Smooth muscle cell (in vitro differentiated cells): ENCODE measurements around the gene MT1H. TPM values are rescaled to one million over a fixed set of nuclear protein-coding genes. Genes with fewer than 3 reads are reported as not detected.
"Not testable (repeated sequence)": the region's sequence is repeated elsewhere in the genome, so short reads cannot be mapped to it uniquely, and the experiment has no call there.

ENCODE experiments used
- DNase-seq: peaks from one replicate; lab custom pipeline; 2025; ENCODE audit not compliant: unreplicated experiment; lab: John Stamatoyannopoulos, UW
- H2AFZ ChIP-seq: fragments of 200-600 bp; sonication (generic); 2 replicates; pipeline ENCODE4 v1.6.0; 2016; ENCODE audit warnings: antibody characterized with exemption, low read depth, mild to moderate bottlenecking
- H3F3A ChIP-seq: fragments of 200-600 bp; sonication (generic); 2 replicates; pipeline ENCODE4 v1.6.0; 2017; ENCODE audit warnings: antibody characterized with exemption, low read depth
- H3K27ac ChIP-seq: fragments of 200-600 bp; sonication (generic); 2 replicates; pipeline ENCODE4 v1.5.1; 2016; ENCODE audit warnings: low read depth, mild to moderate bottlenecking
- H3K27me3 ChIP-seq: fragments of 200-600 bp; sonication (generic); 2 replicates; pipeline ENCODE4 v1.6.1; 2016; ENCODE audit warnings: low read depth, mild to moderate bottlenecking
- H3K36me3 ChIP-seq: fragments of 200-600 bp; sonication (generic); 2 replicates; pipeline ENCODE4 v1.5.1; 2016; ENCODE audit warnings: low read depth
- H3K4me1 ChIP-seq: fragments of 200-600 bp; sonication (generic); 2 replicates; pipeline ENCODE4 v1.5.1; 2016; ENCODE audit warnings: low read depth
- H3K4me2 ChIP-seq: fragments of 200-600 bp; sonication (generic); 2 replicates; pipeline ENCODE4 v1.6.0; 2016; ENCODE audit warnings: mild to moderate bottlenecking
- H3K4me3 ChIP-seq: fragments of 200-600 bp; sonication (generic); 2 replicates; pipeline ENCODE4 v1.5.1; 2016; ENCODE audit warnings: mild to moderate bottlenecking
- H3K79me2 ChIP-seq: fragments of 200-600 bp; sonication (generic); 2 replicates; pipeline ENCODE4 v1.6.0; 2016; ENCODE audit warnings: low read depth, mild to moderate bottlenecking
- H3K9ac ChIP-seq: fragments of 200-600 bp; sonication (generic); 2 replicates; pipeline ENCODE4 v1.6.0; 2016; ENCODE audit warnings: low read depth
- H3K9me3 ChIP-seq: fragments of 200-600 bp; sonication (generic); replicated peaks from 2 replicates; pipeline ENCODE4 v1.5.1; 2016; ENCODE audit warnings: low read depth
- H4K20me1 ChIP-seq: fragments of 200-600 bp; sonication (generic); 2 replicates; pipeline ENCODE4 v1.6.0; 2016; ENCODE audit warnings: low read depth
- CTCF ChIP-seq: fragments of 200-600 bp; sonication (generic); IDR thresholded peaks from 2 replicates; pipeline ENCODE4 v1.5.1; 2017; ENCODE audit warnings: borderline replicate concordance, mild to moderate bottlenecking, antibody characterized with exemption; ENCODE audit not compliant: insufficient read depth, poor library complexity, severe bottlenecking
- WGBS: methylation state at CpG from one replicate; pipeline ENCODE4 v1.1.7; 2016; ENCODE audit warnings: low lambda C conversion rate; 5-methylcytosine and 5-hydroxymethylcytosine counted together
- polyA plus RNA-seq: library from polyadenylated mRNA; unstranded; fragments of >200 nt; fragmentation: Nextera tagmentation; extraction: Ambion mirVana; gene quantifications from 2 replicates; pipeline ENCODE4 v1.2.1, GENCODE V29; 2016
- total RNA-seq: library from RNA; depleted of rRNA; stranded (reverse); fragments of >200 nt; gene quantifications from 2 replicates; pipeline ENCODE4 v1.2.3, GENCODE V29; 2014

The MT1H gene
- not detected in 2 replicates for total RNA-seq
- not detected in 2 replicates for polyA plus RNA-seq

- Histone ChIP-seq H4K20me1 (no peaks in the 10 kb centered on the region), H3K4me2 (no peak within 1 kb of the TSS), H3K36me3 (no peaks in the 10 kb centered on the region), H3F3A (no peaks in the 10 kb centered on the region), H3K4me3 (no peak within 1 kb of the TSS), H3K4me1 (no peaks in the 10 kb centered on the region), H3K27ac (no peak within 1 kb of the TSS), H3K27me3 (peaks cover 100% of the 10 kb centered on the region), H2AFZ (no peak within 1 kb of the TSS), H3K79me2 (no peaks in the 10 kb centered on the region), H3K9ac (no peak within 1 kb of the TSS), H3K9me3 (no peaks in the 10 kb centered on the region)
- 36% methylated on average over 16 of the region's 38 CpGs for WGBS
- no peak for TF ChIP-seq CTCF
- no peak for DNase-seq
These were observed at the start of gene MT1H for GRCh38 chr16:56669005-56669839. MT1H (plus strand) TSS chr16:56669814; CDS start chr16:56669885, 71 bp downstream.

- Histone ChIP-seq H3K9me3 (no peaks in the 10 kb centered on the region), H3K27ac (no peak overlapping the region), H2AFZ (no peak overlapping the region), H3K79me2 (no peaks in the 10 kb centered on the region), H3F3A (no peaks in the 10 kb centered on the region), H3K4me2 (no peak overlapping the region), H3K4me1 (peaks cover under 1% of the 10 kb centered on the region), H3K27me3 (peaks cover 50% of the 10 kb centered on the region), H4K20me1 (no peaks in the 10 kb centered on the region), H3K36me3 (no peaks in the 10 kb centered on the region), H3K4me3 (no peak overlapping the region), H3K9ac (no peak overlapping the region)
- no peak for TF ChIP-seq CTCF
- WGBS: 85% methylated on average over 8 of the region's 8 CpGs
- no peak for DNase-seq
These were observed 49.2 kb upstream of the MT1H start for GRCh38 chr16:56620339-56620897.

GRCh38 chr16:56621665-56622445, 47.8 kb upstream of the MT1H start:
- H3K4me1 ChIP-seq: peaks cover 10% of the 10 kb centered on the region
- WGBS: 63% methylated on average over 4 of the region's 4 CpGs
- H3K4me2 ChIP-seq, H3K27ac ChIP-seq, H4K20me1 ChIP-seq, DNase-seq, H3K36me3 ChIP-seq, H3K9ac ChIP-seq, H3K4me3 ChIP-seq, H3K79me2 ChIP-seq, H3F3A ChIP-seq, H3K9me3 ChIP-seq, H2AFZ ChIP-seq: not testable (repeated sequence)
- peaks cover 42% of the 10 kb centered on the region for H3K27me3 ChIP-seq

- H3K4me2 ChIP-seq, H3K79me2 ChIP-seq, H3F3A ChIP-seq, H3K36me3 ChIP-seq, H3K27ac ChIP-seq, DNase-seq, H2AFZ ChIP-seq, H3K9me3 ChIP-seq, H3K4me3 ChIP-seq, H4K20me1 ChIP-seq, H3K9ac ChIP-seq: not testable (repeated sequence)
- H3K4me1 ChIP-seq: peaks cover 10% of the 10 kb centered on the region
- H3K27me3 ChIP-seq: peaks cover 29% of the 10 kb centered on the region
- 93% methylated on average over 5 of the region's 5 CpGs for WGBS
These were observed 46.4 kb upstream of the MT1H start for GRCh38 chr16:56623184-56623583.
